ENCODE measurements around the gene SOX3. TPM values are rescaled to one million over a fixed set of nuclear protein-coding genes. Genes with fewer than 3 reads are reported as not detected.

SOX3 gene
- not detected in 2 replicates for total RNA-seq

GRCh38 chrX:140504371-140505324 lies at the start of gene SOX3:
SOX3 (minus strand) TSS chrX:140505069; CDS start chrX:140505060, 9 bp downstream.

Other genes with a start within 250 kb of the SOX3 start
- 5.7 and 8.4 TPM in 2 replicates for gene LINC00632, start 204.7 kb upstream of the SOX3 start, total RNA-seq

All from aortic smooth muscle cell (primary cell).